Erythroblast (primary cell): ENCODE measurements around the gene HOXD9.

ENCODE experiments used
- GATA1 ChIP-seq: IDR thresholded peaks from 2 replicates; pipeline ENCODE4 v1.6.1; 2011; ENCODE audit warnings: low read depth, mild to moderate bottlenecking, control low read depth, low read length, moderate library complexity
- POLR2A ChIP-seq: IDR thresholded peaks from 2 replicates; pipeline ENCODE4 v1.6.1; 2011; ENCODE audit warnings: mild to moderate bottlenecking, low read length

DNA sequence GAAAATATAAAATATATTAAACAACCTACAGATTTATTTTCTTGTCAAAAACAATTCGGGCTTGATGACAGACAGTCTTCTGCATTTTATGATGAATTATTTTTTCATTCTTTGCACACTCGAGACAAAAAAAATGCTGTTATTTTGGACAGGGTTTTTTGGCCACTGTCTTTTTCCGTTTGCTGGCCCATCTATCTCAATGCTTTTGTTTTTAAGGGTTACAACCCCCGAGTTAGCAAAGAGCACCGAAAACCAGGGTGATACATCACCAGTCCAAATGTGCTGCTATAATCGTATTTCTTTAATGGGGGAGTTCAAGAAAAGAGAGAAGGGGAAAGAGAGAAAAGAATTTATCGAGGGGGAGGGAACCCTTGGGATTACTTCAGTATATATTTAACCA, 46.5 kb upstream of the HOXD9 start:
- TF ChIP-seq POLR2A, result no peak
- no peak for TF ChIP-seq GATA1
